Measurements from ENCODE around the gene SALL4. TPM values are rescaled to one million over a fixed set of nuclear protein-coding genes. Genes with fewer than 3 reads are reported as not detected.
"Not testable (repeated sequence)": the region's sequence is repeated elsewhere in the genome, so short reads cannot be mapped to it uniquely, and the experiment has no call there.

The SALL4 gene
- total RNA-seq (2014; rRNA removed; shearing (Covaris generic)): 1.6 and 2.4 TPM in 2 replicates

DNA sequence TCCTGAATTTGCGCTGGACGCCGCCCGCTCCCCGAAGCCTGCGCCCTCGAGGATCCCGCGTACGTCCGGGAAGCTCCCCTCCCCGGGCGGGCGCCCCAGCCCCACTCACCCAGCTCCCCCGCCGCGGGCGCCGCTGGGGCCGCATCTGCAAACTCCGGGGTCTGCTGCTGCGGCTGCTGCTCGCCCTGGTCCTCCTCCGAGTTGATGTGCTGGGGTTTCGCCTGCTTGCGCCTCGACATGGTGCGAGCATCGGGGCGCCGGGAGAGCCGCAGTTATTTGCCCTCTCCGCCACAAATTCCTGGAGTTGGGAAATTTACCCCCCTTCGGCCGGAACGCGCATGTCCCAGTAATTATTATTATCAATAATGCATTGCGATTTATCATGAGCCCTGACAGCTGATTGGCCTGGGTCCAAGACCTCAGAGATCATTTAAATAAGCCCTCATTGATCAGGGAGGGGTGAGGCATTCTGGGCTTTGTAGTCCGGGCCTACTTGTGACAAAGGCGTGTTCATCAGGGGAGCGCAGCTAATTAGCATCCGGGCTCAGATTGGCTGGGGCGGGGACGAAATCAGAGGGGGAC is at the start of gene SALL4:
Gene SALL4 (minus strand): TSS at position 352 of the 582 bp plus-strand sequence. CDS start 113 bp downstream, at position 239.
- no peak for DNase-seq (ENCODE audit: low read depth)

DNA sequence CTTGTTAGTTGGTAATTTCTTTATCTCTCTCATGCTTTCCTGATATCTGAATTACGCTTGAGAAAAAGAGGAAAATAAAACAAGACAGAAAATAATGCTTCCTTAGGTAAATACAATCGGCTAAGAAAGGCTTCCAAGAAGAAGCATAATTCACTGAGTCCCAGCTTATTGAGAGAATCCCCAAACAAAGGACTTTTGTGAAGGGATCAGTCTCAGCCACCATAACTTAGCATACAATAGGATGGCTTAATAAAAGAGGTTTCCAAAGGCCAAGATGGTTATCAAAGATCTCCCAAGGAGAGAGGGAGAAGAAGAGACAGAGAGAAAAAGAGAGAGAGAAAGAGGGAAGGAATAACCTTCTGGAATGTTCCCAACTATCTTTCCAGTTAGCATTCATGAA is 46.0 kb upstream of the SALL4 start:
- no peak for DNase-seq (ENCODE audit: low read depth)

DNA sequence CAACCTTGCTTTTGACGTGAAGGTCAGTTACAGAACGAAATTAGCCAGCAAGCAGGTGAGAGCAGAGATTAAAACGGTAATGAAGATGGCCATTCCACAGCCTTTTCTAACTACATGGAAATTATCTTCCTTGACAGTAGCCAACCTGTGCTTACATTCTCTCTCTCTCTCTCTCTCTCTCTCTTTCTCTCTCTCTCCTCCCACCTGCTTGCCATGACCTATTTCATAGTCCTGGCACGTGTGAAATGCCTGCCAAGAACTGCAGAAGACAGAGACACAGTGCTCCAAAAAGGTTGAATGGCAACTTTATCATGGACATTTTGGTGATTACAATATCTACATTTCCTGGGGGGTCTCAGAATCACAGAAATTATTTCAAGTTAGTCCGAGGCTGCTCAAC is 38.5 kb upstream of the SALL4 start:
- DNase-seq (ENCODE audit: low read depth): no peak

DNA sequence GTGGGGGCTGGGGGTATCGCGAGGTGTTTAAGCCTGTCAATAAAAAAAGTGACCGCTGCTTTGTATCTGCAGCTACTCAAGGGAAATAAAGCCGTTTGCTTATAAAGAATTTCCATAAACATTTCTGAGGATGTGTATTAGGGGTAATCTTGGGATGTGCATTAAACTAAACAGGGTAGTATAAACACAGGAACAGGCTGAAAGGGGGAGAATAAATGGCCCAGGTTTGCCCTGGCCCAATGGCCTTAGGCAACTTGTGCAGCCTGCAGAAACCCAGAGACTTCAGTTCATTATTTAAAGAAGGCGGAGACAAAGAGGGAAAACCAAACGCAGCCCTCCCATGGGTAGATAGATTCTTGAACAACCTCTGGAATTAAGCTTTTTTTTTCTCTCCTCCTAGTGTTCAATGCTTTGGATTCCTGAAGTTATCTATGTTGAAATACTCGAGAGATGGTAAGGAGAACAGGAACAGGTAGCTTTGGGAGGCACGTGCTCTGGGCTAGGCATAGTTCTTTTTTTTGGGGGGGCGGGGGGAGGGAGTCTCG is 35.6 kb upstream of the SALL4 start:
- DNase-seq (ENCODE audit: low read depth): no peak

DNA sequence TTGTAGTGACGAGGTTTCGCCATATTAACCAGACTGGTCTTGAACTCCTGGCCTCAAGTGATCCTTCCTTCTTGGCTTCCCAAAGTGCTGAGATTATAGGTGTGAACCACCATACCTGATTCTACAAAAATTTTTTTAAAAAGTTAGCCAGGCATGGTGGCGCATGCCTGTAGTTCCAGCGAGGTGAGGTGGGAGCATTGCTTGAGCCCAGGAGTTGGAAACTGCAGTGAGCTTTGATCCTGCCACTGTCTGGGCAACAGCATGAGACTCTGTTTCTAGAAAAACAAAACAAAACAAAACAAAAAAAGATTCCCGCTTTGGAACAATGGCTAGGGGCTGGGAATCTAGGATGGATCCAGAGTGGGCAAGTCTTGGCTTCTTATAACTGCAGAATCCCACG is 35.1 kb upstream of the SALL4 start:
- DNase-seq (ENCODE audit: low read depth): no peak

DNA sequence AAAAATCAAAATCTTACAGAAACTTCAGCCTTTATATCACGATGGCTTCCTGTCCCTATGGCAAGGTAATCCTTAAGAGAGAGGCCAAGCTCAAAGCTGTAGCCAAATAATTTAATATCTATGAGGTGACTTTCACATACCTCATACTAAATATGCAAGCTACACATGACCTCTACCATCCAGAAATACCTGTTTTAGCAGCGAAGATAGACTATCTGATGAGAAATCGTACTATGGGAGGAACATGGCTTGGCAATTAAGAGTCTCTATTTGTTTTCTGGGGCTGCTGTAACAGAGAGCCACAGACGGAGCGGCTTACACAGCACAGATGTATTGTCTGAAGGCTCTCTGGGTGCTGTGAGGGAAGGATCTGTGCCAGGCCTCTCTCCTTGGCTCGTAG is 31.0 kb upstream of the SALL4 start:
- DNase-seq (ENCODE audit: low read depth): no peak

DNA sequence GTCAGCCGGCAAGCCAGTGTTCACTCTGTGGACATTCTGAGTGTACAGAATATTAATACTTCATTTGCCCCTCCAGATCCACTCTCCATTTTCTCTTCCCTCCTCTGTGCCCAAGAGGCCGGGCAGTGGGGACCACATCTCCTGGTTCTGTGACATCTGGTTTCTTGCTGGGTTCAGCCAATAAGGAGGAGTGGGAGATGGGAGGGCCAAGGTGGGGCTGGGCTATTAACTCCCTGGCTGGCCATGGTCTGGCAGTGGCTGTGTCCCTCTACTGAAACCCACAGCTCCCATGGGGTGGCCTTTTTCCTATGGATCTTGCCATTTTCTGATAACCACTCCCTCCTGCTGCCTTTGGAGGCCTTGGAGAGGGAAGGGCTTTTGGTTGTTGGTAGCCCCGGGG is 30.0 kb upstream of the SALL4 start:
- DNase-seq (ENCODE audit: low read depth): no peak

DNA sequence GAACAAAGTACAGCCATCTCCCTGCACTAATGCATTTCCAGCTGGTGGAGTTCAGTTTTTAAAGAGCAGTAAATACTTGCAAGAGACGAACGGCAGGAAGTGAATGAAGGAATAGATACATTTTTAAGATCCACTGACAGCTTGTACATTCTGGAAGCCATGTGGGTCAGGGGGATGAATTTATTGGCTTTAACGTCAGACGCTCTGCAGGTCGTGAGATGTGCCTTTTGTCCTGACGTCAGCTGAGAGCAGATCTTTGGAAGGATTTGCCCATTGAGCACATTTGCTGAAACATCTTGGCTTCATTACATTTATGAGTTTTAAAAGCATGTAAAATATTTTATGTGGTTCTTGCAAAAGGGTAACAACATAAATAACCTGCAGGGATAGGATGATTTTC is 29.5 kb upstream of the SALL4 start:
- DNase-seq (ENCODE audit: low read depth): no peak

DNA sequence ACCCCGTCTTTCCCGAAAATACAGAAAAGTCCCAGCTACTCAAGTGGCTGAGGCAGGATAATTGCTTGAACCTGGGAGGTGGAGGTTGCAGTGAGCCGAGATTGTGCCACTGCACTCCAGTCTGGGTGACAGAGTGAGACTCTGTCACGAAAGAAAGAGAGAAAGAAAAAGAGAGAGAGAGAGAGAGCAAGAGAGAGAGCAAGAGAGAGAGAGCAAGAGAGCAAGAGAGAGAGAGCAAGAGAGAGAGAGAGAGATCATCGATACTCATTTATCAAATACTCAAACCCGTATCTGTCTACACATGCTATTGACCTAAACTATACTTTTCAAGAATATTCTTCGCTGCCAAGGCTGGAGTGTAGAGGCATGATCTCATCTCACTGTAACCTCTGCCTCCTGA is 28.2 kb upstream of the SALL4 start:
- DNase-seq (ENCODE audit: low read depth): no peak

DNA sequence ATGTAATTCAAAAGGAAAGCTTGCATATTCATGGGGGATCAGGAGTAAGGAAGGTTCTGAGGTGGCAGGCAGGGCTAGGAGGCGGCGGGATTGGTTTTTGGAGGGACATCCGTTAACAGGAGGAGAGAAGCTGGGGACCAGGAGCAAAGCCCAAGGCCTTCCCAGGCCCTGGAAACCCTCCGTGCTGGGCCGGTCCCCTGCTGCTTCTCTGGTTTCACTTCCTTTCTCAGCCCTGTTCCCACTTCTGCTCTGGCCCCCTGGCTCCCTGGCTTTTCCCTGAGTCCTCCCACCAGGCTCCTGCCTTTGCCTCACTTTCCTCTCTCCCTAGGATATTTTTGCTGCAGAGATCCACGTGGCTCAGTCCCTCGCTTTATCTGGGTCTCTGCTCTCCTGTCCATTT is 26.4 kb upstream of the SALL4 start:
- DNase-seq (ENCODE audit: low read depth): no peak

DNA sequence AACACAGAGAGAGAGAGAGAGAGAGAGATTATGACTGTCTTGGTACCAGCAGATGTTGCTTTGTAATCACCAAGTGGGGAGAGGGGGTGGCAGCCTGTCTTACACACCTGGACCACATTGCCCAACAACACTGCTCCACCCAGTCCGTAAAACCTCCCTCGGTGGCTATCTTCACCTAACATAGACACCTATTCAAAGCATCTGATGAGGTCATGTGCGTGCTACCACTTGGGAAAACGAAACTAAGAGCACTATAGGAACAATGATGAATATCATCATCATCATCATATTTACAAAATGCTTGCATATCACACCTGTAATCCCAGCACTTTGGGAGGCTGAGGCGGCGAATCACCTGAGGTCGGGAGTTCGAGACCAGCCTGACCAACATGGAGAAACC is 24.1 kb upstream of the SALL4 start:
- DNase-seq (ENCODE audit: low read depth): no peak

DNA sequence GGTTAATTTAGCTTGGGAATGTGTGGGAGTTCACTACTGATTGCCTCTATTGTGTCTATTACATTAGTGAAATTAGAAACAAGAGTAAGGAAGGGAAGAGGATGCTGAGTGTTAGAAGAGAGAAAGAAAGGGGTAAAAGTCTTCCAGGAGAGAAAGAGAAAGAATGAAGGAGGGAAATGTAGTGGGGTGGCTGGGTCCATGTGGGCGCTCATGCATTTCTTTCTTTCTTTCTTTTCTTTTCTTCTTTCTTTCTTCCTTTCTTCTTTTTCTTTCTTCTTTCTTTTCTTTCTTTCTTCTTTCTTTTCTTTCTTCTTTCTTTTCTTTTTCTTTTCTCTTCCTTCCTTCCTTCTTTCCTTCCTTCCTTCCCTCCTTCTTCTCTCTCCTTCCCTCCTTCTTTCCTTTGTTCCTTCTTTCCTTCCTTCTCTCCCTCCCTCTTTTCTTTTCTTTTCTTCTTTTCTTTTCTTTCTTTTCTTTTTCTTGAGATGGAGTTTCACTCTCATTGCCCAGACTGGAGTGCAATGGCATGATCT is 16.2 kb upstream of the SALL4 start:
- DNase-seq (ENCODE audit: low read depth): no peak

DNA sequence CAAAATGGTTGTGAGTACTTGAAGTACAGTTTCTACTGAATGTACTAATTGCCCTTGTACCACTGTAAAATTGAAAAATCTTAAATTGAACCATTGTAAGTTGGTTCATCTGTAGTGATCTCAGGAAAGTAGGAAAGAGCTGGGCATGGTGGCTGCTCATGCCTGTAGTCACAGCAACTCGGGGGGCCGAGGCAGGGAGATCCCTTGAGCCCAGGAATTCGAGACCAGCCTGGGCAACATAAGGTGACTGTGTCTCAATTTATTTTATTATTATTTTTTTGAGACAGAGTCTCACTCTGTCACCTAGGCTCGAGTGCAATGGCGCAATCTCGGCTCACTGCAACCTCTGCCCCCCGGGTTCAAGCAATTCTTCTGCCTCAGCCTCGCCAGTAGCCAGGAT is 14.5 kb upstream of the SALL4 start:
- DNase-seq (ENCODE audit: low read depth): not testable (repeated sequence)

DNA sequence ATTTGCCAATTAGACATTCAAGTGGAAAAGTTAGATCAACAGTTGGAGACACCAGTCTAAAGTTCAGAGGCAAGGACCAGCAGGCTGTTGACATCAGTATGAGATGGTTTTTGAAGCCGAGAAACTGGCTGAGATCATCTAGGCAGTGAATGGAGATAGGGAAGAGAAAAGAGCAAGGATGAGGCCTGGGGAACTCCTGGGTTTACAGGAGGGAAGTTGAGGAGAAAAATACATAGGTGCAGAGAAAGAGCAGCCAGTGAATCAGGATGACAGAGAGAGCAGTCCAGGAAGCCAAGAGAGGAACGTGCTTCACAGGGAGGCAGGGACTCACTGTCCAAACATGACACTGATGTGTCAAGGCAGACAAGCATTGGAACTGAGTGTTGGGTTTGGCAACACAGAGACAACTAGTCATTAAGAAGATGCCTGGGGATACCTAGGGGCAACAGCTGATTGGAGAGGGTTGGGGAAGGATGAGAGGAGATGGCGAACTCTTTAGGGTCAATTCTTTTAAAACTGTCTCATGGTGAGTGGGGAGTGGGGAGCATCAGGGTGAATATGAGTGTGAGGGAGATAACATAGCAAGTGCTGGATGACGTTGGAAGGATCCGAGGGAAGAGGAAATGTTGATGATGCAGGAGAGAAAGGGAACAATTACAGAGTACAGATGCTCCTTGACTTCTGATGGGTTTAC is 13.2 kb upstream of the SALL4 start:
- DNase-seq (ENCODE audit: low read depth): no peak

DNA sequence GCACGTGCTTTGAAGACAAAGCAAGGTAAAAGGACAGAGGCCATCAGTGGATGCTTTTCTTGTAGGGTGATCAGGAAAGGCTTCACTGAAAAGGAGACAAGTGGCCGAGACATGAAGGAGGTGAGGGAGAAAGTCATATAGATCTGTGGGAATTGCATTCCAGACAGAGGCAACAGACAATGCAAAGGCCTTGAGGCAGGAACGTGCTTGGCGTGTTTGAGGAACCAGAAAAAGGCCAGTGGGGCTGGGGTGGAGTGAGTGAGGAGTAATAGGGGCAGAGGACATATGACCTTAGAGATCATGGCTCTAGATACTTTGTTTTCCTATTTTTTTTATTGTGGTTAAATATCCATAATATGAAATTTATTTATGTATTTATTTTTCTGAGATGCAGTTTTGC is 10.5 kb upstream of the SALL4 start:
- no peak for DNase-seq (ENCODE audit: low read depth)

DNA sequence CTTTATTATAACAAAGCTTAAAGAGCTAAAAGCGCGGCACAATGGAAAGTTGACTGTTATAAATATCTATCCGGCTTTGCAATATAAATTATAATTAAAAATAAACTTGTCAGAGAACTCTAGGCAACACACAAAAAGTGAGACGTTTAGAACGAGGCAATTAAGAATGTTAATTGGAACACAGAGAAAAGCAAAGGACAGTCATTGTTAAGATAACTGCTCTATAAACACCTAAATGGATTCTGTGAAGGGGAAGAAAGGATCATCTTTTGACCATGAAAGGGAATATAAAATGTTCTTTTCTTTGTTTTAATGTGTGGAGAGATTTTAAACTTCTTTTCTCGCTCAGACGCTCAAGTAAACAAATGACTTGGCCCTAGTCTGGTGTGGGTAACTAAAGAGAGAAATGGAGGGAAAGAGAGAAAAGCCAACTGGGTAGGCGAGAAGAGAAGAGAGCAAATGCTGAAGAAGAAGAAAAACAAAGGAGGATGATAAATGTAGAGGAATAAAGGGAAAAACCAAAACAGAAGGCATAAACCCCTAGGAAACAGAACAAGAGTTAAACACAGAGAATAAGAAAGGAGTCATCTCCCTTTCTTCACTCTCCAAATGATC is 9.3 kb upstream of the SALL4 start:
- no peak for DNase-seq (ENCODE audit: low read depth)

DNA sequence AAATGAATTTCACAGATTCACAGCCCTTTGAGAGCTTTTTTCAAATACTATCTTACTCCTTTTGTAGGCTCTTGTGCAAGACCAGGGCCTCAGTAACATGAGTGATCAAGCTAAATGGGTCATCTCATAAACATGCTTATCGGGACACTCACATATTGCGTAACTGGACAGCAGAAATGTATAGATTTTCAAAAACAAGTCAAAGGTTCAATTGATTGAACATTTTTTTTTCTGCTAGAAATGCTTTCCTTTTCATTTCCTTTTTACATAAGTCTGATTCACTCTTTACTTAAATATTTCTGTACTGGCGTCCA is 8.7 kb upstream of the SALL4 start:
- no peak for DNase-seq (ENCODE audit: low read depth)

DNA sequence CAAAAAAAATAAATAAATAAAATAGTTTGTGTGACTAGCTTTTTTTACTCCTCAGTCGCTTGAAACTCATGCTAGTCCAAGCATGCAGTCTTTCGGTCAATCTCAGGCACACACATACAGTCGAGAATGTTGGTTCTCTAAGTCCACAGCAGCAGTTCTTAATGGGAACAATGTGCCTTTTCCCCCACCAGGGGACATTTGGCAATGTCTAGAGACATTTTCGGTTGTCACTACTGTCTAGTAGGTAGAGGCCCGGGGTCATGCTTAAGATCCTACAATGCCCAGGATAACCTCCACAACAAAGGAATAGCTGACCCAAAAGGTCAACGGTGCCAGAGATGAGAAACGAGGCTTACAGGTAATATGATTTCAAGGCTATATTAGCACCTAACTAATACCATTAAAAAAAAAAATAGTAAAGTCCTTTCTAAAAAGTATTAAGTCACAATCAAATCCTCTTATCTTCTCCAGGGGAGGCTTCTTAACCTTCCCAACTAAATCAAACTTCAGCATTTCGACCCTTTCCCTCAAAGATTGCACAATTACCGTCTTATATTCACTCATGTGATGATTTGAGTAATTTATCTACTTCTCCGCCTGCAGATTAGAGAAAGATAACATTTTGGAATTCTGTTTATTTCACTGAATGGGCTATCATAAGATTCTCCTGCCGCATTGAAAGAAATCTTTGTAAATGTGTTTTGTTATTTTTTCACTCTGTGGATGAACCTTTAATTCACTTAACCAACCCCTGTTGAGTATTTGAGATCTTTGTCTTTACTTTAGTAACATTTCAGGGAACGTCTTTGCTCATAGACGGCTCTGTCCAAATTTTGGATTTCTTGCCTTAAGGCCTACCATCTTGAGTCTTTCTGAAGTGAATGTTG is 8.1 kb upstream of the SALL4 start:
- DNase-seq (ENCODE audit: low read depth): no peak

DNA sequence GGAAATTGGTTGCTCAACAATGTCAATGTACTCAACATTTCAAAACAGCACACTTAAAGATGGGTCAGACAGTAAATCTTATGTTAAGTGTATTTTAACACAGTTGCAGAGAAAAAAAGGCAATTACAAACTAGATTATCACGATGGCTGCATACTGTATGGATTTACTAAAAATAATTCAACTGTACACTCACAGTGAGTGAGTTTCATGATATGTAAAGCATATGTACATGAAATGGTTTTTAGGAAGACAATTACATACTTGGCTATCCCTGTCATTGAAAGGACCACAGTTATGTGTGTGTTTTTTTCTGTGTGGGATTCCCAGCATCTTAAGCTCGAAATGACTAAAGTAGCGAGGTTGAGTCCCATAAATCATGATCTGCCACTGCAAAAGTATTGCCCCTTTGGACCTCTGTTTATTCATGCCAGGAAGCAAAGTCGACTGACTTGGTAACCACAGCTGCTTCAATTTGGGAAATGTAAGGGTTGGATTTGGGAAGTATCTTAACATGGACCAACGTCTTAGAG is 5.5 kb upstream of the SALL4 start:
- peak; percentile 66 for DNase-seq (ENCODE audit: low read depth)

DNA sequence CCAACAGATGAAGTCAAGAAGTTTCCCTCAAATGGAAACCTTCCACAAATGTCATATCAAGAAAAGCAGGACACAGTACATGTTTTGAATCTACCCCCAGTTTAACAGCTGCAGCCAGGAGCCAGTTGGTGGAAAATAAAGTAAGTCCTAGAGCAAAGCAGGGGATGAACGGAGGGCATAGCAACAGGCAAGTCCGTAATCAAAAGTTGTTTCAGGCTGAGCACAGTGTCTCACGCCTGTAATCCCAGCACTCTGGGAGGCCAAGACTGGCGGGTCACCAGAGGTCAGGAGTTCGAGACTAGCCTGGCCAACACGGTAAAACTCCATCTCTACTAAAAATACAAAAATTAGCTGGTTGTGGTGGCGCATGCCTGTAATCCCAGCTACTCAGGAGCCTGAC is 2.4 kb upstream of the SALL4 start:
- DNase-seq (ENCODE audit: low read depth): no peak

DNA sequence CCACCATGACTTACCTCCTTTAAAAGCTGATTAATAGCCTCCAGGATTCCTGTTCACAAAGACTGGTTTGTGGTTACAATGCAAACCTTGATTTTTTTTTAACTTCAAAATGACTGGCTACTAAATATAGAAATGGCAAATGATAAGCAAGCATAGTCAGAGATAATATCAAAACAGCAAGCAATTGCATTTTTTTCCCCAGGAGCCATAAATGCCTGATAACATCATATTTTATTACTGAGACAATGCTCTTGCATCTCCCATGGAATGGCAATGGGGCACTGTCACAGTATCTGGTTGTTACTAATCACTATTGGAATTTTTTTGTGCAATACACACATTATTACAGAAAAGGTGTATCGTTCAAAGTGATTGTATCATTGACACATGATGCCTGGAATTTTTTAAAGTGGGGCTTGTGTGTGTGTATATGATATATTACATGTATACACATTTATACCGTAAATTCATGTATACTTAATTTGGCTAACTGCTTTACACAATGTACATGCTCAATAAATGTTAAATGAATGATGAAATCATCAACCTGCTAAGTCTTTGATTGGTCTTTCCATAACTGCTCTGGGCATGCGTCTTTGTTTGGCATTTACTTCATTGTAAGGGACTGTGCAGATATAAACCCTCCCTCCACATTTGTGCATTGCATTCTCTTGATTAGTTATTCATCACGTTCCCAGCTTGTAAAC is 980 bp upstream of the SALL4 start:
- DNase-seq (ENCODE audit: low read depth): peak; percentile 77
